ENCODE data around the gene HIF1AN. TPM values are rescaled to one million over a fixed set of nuclear protein-coding genes. Genes with fewer than 3 reads are reported as not detected.

HIF1AN gene
- total and polyA plus RNA-seq, 11 donors, result 8.2 to 61.8 (median 46.4) TPM

GRCh38 chr10:100579261-100580090 is 43.7 kb downstream of the HIF1AN start:
- DNase-seq, result no peak
- no peak overlapping the region for H3K4me3 ChIP-seq
- peaks cover 0 to 3% (median 0%) of the 10 kb centered on the region in 12 donors for H3K9me3 ChIP-seq
- 63 to 73% (median 67%) methylated on average over 9 of the region's 9 CpGs for WGBS, 4 donors
- no peak for ATAC-seq
- H3K36me3 ChIP-seq, result no peaks in the 10 kb centered on the region
- H3K27ac ChIP-seq, result no peak overlapping the region
- intact Hi-C loops (cut with DNase I), result no loop called here
- no peaks in the 10 kb centered on the region for H3K4me1 ChIP-seq
- H3K27me3 ChIP-seq, result peaks cover 0 to 27% (median 3%) of the 10 kb centered on the region in 9 donors
- TF ChIP-seq POLR2A (IDR thresholded peaks at IDR 0.05) (no peak), CTCF (IDR thresholded peaks at IDR 0.05) (no peak)

GRCh38 chr10:100586959-100587358 is 51.2 kb downstream of the HIF1AN start:
- TF ChIP-seq CTCF (IDR thresholded peaks at IDR 0.05) (no peak), POLR2A (IDR thresholded peaks at IDR 0.05) (no peak)
- H3K9me3 ChIP-seq, result peaks cover 0 to 27% (median 3%) of the 10 kb centered on the region in 12 donors
- H3K27me3 ChIP-seq, result peaks cover 0 to 47% (median 15%) of the 10 kb centered on the region in 9 donors
- ATAC-seq (no peak), DNase-seq (no peak)
- intact Hi-C loops (cut with DNase I), result no loop called here
- WGBS, 4 donors, result 50 to 70% (median 59%) methylated on average over 1 of the region's 1 CpG
- H3K36me3 ChIP-seq, result no peaks in the 10 kb centered on the region
- no peak overlapping the region for H3K4me3 ChIP-seq
- H3K4me1 ChIP-seq, result no peaks in the 10 kb centered on the region
- no peak overlapping the region for H3K27ac ChIP-seq

GRCh38 chr10:100598166-100598565 is 62.4 kb downstream of the HIF1AN start:
- intact Hi-C loops (cut with DNase I), result no loop called here
- H3K9me3 ChIP-seq, result no peaks in the 10 kb centered on the region
- peaks cover 0 to 34% (median 6%) of the 10 kb centered on the region in 9 donors for H3K27me3 ChIP-seq

More at GRCh38 chr10:100598166-100598565, 62.4 kb downstream of the HIF1AN start:
- no peak for ATAC-seq
- Histone ChIP-seq H3K27ac (no peak overlapping the region), H3K4me1 (no peaks in the 10 kb centered on the region), H3K4me3 (no peak overlapping the region), H3K36me3 (no peaks in the 10 kb centered on the region)
- TF ChIP-seq POLR2A (IDR thresholded peaks at IDR 0.05) (no peak), CTCF (IDR thresholded peaks at IDR 0.05) (no peak)
- DNase-seq, result no peak
